ENCODE data around the gene MVB12A. TPM values are rescaled to one million over a fixed set of nuclear protein-coding genes. Genes with fewer than 3 reads are reported as not detected.
A peak's percentile ranks its signal among the peaks of the same experiment; 100 is the strongest.

The MVB12A gene
- total and polyA plus RNA-seq, 2 of the 4 experiments (the other 2 are of a cell fraction) = 13.8 to 43.9 TPM

DNA sequence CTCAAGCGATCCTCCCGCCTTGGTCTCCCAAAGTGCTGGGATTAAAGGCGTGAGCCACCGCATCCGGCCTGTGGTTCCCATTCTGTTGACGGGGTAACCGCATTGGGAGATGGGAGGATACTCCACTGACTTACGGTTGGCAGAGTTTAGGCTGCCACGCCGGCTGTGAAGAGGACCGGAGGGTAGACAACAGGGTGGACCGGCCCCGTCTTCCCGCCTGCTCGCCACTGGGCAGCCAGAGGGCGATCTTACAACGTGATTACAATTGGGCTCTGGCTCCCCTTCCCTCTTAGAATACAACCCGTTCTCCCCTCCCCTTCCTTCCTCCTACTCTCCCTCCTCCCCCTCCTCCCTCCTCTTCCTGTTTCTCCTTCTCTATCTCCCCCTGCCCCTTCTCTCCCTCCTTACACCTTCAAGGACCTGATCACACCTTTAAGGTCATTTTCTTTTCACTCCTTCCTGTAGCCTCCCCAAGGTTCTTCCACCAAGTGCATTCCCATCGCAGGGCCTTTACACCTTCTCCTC, 24.9 kb upstream of the MVB12A start:
- Histone ChIP-seq H2BK15ac (ENCODE audit: low read depth, low read length) (no peak overlapping the region), H3K36me3 (ENCODE audit: control insufficient read depth, insufficient read depth, low read length) (no peaks in the 10 kb centered on the region), H3K14ac (replicated peaks; ENCODE audit: low read depth, low read length) (no peak overlapping the region), H3K79me1 (ENCODE audit: low read depth in 1 of 2, low read length in 2 of 2) (no peaks in the 10 kb centered on the region), H3K23ac (ENCODE audit: low read depth, low read length) (no peak overlapping the region), H2AFZ (replicated peaks; ENCODE audit: low read length, poor library complexity) (peak overlapping the region; percentile 89), H3K9me3 (ENCODE audit: control insufficient read depth, insufficient read depth, low read length) (no peaks in the 10 kb centered on the region), H4K20me1 (ENCODE audit: insufficient read depth, low read length) (no peaks in the 10 kb centered on the region), H3K4me2 (ENCODE audit: low read depth, low read length) (no peak overlapping the region), H4K8ac (ENCODE audit: low read depth in 2 of 2, low read length in 2 of 2) (peak overlapping the region; percentile 29 to 71; a peak in 3 of 4 replicates), H2BK120ac (ENCODE audit: low read depth, low read length) (no peak overlapping the region), H4K91ac (ENCODE audit: insufficient read depth, low read depth, low read length) (no peak overlapping the region), H2AK5ac (ENCODE audit: low read depth, low read length) (0 out of 2 replicates have a peak overlapping the region, but pooled peaks have one; percentile 73), H2BK5ac (ENCODE audit: low read depth, low read length, poor library complexity, severe bottlenecking) (no peak overlapping the region), H3K9me1 (ENCODE audit: insufficient read depth, low read length) (no peaks in the 10 kb centered on the region), H2AK9ac (replicated peaks; ENCODE audit: low read depth, low read length, poor library complexity) (peak overlapping the region; percentile 91), H3K4ac (ENCODE audit: low read depth, low read length) (peak overlapping the region; percentile 35; the same call in 1 of the 2 replicates), H3K27ac (ENCODE audit: insufficient read depth, low read length) (no peak overlapping the region), H3K56ac (ENCODE audit: extremely low read depth, insufficient read depth, low read length) (no peak overlapping the region), H3K4me1 (ENCODE audit: control insufficient read depth, insufficient read depth, low read length) (peaks cover 2% of the 10 kb centered on the region; the same call in 1 of the 2 replicates), H4K5ac (ENCODE audit: low read depth, low read length) (peak overlapping the region; percentile 74; the same call in 1 of the 2 replicates), H3K4me3 (ENCODE audit: insufficient read depth, low read depth, low read length) (no peak overlapping the region), H3K9ac (ENCODE audit: low read depth, low read length) (no peak overlapping the region), H3K27me3 (ENCODE audit: control insufficient read depth, insufficient read depth, low read length) (peaks cover 2% of the 10 kb centered on the region), H2BK20ac (ENCODE audit: low read depth, low read length) (no peak overlapping the region), H3K18ac (ENCODE audit: low read depth, low read length) (no peak overlapping the region)
- ATAC-seq (ENCODE audit: low read depth) = peak; percentile 27
- dilution Hi-C loops (cut with HindIII; ENCODE audit: low sequenced_read_pairs, unreplicated experiment) (no loop called here), in situ Hi-C loops (cut with MboI; ENCODE audit: low sequenced_read_pairs) (no loop called here), intact Hi-C loops (cut with micrococcal nuclease) (loop anchor here (1.0 to 10.0 kb wide), 4 partner anchors 71 to 462 kb away; partner anchors contain the start of genes COLGALT1 and RPL18A)
- no peak for TF ChIP-seq USF2 (IDR thresholded peaks at IDR 0.05; ENCODE audit: low read depth, low read length)
- TF ChIP-seq MAZ (IDR thresholded peaks at IDR 0.05; ENCODE audit: borderline replicate concordance, low read depth, low read length) = no peak
- peak; percentile 64 for TF ChIP-seq SMC3 (IDR thresholded peaks at IDR 0.05; ENCODE audit: low read depth, low read length)
- no peak for TF ChIP-seq MAFK (IDR thresholded peaks at IDR 0.05; ENCODE audit: low read depth, low read length)
- TF ChIP-seq MXI1 (IDR thresholded peaks at IDR 0.05; ENCODE audit: borderline replicate concordance, low read depth, low read length) = no peak
- TF ChIP-seq, protein P1, sequence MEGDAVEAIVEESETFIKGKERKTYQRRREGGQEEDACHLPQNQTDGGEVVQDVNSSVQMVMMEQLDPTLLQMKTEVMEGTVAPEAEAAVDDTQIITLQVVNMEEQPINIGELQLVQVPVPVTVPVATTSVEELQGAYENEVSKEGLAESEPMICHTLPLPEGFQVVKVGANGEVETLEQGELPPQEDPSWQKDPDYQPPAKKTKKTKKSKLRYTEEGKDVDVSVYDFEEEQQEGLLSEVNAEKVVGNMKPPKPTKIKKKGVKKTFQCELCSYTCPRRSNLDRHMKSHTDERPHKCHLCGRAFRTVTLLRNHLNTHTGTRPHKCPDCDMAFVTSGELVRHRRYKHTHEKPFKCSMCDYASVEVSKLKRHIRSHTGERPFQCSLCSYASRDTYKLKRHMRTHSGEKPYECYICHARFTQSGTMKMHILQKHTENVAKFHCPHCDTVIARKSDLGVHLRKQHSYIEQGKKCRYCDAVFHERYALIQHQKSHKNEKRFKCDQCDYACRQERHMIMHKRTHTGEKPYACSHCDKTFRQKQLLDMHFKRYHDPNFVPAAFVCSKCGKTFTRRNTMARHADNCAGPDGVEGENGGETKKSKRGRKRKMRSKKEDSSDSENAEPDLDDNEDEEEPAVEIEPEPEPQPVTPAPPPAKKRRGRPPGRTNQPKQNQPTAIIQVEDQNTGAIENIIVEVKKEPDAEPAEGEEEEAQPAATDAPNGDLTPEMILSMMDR (conservative IDR thresholded peaks at IDR 0.05; ENCODE audit: low read depth, low read length) = peak; percentile 83
- TF ChIP-seq RCOR1 (IDR thresholded peaks at IDR 0.05; ENCODE audit: insufficient replicate concordance, low read length) = peak; percentile 78
- TF ChIP-seq NFE2L2 (IDR thresholded peaks at IDR 0.05; ENCODE audit: low read depth, low read length) = no peak
- TF ChIP-seq CHD1 (IDR thresholded peaks at IDR 0.05; ENCODE audit: low read depth, low read length) = no peak
- no peak for TF ChIP-seq CEBPB (IDR thresholded peaks at IDR 0.05; ENCODE audit: low read depth, low read length)
- no peak for TF ChIP-seq BHLHE40 (IDR thresholded peaks at IDR 0.05; ENCODE audit: low read depth, low read length)
- TF ChIP-seq POLR2A (IDR thresholded peaks at IDR 0.05; ENCODE audit: low read depth, low read length) = no peak
- no peak for TF ChIP-seq ELK1 (IDR thresholded peaks at IDR 0.05; ENCODE audit: borderline replicate concordance, low read depth, low read length)
- TF ChIP-seq RFX5 (IDR thresholded peaks at IDR 0.05; ENCODE audit: low read depth, low read length) = no peak
- no peak for TF ChIP-seq FOS (IDR thresholded peaks at IDR 0.05; ENCODE audit: low read depth, low read length)
- peak; percentile 77 for TF ChIP-seq RAD21 (IDR thresholded peaks at IDR 0.05; ENCODE audit: low read length)
- ChIA-PET CTCF (no interaction called here), POLR2A (ENCODE audit: unreplicated experiment) (no interaction called here)
- WGBS, 2 experiments (ENCODE audit: extremely low coverage in 2 of 2, insufficient read length in 1 of 2) = 57% methylated on average over 6 of the region's 19 CpGs; no CpG with 5 or more reads in 1 of the 2 experiments
- DNase-seq = peak; percentile 53
- no TSS peak for BruUV-seq (replicated peaks)
